NCI-H2196 (cell line): ENCODE measurements around the gene SLC12A6.

Experiments
- DNase-seq: peaks from one replicate; lab custom pipeline; 2025; ENCODE audit not compliant: unreplicated experiment; lab: John Stamatoyannopoulos, UW

The SLC12A6 gene

DNA sequence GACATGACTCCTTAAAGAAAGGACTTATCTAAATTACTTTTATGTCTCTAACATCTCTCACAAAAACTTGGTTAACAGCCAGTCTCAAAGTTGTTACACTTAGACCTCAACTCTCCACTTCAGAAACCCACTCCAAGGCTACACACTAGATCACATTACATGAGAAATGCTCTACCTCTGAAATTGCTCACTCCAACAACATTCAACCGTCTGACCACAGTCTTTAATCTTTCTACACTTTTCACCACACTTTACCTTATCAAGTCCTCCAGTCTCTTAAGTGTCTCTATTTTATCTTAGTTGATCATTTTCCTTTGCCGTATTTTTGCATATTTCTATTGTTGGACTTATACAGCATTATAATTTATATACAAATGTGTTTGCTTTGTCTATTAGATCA is 5.8 kb downstream of the SLC12A6 start:
- DNase-seq: no peak

DNA sequence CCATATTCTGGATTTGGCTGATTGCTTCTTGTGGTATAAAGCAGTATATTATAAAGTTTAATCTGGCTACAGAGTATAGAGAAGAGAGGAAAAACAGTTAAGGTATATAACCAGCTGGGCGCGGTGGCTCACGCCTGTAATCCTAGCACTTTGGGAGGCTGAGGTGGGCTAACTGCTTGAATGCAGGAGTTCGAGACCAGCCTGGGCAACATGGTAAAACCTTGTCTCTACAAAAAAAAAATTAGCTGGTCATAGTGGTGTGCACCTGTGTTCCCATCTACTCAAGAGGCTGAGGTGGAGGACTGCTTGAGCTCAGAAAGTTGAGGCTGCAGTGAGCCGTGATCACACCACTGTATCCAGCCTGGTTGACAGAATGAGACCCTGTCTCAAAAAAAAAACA is 7.3 kb downstream of the SLC12A6 start:
- DNase-seq: no peak

DNA sequence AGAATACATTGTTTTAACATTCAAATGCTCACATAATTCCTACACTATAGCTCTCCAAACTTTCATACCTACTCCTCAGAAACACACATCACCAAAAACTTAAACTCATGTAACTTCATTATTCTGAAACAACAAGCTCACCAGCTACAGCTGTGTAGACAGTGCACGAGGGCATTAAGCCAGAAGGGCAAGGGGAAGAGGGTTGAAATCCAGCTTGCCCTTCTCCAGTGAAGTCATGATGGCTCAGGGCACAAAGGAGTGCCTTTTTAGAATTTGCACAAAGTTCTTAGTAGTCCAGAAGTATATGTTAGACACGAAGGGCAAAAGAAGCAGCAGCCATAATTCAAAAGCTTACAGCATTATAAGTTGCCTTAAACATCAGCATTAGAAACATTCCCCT is 8.6 kb downstream of the SLC12A6 start:
- no peak for DNase-seq

DNA sequence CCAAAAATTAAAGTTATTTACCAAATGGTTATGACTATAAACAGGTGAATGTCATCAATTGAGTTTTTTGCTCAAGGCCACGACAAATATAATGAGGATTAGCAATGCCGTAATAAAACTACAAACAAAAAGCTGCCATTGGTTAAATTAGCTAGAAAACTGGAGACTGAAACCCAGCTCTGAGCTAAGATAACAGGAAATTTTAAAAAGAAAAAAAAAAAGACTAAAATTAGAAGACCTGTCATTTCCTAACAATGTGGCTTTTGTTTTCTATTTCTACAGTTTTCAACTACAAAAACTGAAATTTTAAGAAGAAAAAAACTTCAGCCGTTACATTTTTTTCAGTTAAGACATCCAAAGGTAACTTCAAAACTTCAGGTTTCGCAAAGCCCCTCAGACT is 9.7 kb downstream of the SLC12A6 start:
- DNase-seq: no peak

DNA sequence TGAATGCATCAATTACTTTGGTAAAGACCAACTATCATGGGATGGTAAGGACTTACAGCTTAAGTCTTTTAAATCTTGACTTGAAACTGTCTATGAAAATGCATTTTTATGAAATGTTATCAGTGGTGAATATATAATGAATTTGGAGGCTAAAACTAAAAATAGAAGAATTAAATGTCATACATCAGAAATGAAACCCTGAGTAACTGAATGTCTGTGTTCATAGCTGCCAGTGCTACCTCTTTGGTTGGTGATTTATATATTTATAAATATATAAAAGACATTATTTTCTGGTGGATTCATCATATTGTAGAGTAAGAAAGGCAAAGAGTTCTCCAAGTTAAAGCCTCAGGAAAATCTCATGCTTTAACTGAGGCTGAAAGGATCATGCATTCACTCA is 12.2 kb downstream of the SLC12A6 start:
- DNase-seq: no peak

DNA sequence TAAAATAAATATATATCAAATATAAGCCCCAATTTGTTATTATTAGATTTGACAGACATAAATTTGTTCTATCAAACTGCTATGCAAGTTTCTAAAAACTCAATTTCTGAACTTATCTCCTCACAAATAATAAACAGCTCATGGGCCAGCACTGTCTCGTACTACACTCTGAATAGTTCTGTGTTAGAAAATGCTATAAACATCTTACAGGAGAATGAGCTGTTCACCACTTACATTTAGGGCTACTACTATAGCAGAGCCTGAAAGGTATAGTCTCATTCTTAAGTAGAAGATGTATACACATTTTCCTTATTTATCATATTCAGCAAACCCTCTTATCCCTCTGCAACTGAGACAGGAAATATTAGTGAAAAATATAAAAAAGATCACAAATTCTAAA is 12.6 kb downstream of the SLC12A6 start:
- no peak for DNase-seq

DNA sequence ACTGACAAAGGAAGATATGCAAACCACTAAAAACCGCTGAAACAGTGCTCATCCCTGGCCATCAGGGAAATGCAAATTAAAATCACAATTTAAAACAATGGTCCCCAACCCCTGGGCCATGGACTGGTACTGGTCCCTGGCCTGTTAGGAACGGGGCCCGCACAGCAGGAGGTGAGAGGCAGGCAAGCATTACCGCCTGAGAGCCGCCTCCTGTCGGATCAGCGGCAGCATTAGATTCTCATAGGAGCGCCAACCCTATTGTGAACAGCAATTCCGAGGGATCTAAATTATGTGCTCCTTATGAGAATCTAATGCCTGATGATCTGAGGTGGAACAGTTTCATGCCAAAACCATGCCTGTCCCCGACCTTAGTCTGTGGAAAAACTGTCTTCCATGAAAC is 14.4 kb downstream of the SLC12A6 start:
- no peak for DNase-seq

DNA sequence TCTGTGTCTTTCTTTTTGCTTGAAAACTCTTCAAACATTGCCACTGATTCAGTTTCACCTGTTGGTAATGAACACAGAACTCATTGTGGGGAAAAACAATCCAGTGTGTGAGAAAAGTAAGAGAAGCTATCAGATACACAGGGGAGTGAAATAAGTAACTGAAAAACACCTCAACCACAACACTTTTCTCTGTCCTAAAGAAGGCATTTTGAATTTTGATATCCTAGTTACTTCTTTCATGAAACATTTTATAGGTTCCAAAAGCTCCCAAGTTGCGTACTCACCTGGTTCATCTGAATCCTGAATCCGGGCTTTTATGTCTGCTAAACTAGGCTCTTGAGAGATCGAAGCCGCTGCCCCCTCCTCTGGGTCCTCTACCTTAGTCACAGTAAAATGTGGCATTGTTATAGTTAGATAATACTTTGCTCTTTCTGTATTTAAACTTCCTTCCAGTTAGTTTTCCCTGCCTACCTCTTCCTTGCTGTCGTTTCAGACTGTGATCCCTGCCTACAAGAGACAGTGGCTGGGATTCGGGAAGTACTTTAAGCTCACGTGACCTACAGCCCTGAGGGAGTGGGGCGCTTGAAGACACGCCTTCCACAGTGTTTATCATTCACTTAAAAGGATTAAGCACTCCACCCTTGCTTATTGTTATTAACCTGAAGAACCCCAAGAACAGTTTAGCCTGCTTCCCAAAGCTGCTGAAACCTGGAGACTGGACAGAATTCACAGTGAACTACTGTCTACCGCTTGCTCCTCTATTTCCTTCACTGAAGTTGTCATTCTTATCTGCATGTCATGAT is 19.1 kb downstream of the SLC12A6 start:
- peak; percentile 9 for DNase-seq

DNA sequence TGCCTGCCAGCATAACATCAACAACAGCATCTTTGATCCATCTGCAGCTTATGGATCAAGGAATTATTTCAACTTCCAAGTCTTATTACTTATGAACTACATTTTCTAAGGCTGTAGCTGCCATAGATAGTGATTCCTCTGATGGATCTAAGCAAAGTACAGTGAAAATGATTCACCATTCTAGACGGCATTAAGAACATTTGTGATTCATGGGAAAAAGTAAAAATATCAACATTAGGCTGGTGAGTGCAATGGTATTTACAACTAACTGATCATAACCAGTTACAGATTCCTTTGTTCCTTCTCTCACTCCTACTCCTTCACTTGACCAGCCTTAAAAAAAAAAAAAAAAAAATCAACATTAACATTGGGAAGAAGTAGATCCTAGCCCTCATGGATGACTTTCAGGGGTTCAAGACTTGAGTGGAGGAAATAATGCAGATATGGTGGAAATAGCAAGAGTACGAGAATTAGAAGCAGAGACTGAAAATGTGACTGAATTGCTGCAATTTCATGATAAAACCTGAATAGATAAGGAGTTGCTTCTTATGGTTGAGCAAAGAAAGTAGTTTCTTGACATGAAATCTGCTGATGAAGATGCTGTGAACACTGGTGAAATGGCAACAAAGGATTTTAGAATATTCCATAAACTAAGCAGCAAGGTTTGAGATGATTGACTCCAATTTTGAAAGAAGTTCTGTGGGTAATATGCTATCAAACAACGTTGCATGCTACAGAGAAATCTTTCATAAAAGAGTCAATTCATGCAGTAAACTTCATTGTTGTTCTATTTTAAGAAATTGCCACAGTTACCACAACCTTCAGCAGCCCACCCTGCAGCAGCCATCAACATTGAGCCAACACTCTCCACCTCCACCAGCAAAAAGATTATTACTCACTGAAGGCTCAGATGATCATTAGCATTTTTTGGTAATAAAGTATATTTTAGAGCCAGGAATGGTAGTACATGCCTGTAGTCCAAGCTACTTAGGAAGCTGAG is 22.8 kb downstream of the SLC12A6 start:
- no peak for DNase-seq

DNA sequence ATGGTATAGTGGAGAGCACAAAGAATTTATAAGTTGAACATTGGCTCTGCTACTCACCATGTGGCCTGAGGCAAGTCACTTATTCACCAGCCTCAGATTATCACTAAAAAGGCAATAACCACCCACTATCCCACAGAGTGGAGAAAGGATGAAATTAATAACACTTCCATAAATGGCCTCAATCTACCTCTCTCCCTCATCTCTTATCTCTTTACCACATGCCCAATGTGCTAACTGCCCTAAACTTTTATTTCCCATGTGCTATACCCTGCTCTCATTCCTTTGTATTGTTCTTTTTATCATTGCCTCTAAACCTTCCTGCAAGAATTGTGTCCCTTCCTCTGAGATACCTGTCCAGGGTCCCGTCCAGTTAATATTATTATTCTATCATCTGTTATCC is 26.0 kb downstream of the SLC12A6 start:
- no peak for DNase-seq

DNA sequence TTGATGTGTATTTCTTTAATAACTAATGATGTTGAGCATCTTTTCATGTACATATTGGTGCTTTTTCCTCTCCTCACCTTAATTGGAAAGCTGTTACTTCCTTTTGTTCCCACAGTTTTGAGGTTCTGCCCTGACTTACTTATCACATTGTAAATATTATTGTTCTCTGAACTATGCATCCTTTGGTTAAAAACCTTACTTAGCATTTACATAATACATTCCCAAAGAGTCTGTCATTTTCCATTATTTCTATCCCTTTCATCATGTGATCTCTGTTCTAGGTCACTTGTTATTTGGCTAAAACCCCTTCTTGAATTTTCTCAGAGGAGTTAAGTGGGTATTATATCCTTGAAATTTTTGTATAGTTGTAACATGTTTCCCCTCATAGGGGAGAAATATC is 33.0 kb downstream of the SLC12A6 start:
- no peak for DNase-seq

DNA sequence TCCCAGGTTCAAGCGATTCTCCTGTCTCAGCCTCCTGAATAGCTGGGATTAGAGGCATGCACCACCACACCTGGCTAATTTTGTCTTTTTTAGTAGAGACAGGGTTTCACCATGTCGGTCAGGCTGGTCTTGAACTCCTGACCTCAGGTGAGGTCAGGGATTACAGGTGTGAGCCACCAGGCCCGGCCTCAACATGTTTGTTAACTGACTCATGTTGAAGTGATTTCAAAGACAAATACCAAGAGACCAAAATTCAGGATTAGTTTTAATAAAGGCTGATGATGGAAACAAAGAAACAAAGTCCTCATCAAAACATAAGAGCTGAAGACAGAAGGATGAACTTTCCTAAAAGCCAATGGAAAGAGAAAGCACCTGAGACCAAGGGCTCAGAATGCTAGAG is 36.5 kb downstream of the SLC12A6 start:
- DNase-seq: no peak

DNA sequence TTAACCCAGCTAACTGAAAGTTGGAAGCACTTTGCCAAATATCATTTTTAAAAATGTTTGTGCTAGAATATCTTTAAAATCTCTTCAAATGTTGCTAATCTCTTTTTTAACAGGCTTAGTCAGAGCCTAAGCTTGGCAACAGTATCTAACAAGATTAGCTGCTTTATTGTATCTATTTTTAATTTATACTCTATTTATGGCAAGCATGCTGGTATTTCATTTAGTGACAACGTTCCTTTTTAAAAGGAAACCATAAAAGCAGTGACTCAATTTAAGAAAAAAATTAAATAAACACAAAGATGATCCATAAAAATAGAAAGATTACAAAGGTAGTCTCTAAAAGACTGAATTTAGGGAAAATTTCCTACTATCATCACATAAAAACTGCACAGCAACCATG is 40.5 kb downstream of the SLC12A6 start:
- no peak for DNase-seq

DNA sequence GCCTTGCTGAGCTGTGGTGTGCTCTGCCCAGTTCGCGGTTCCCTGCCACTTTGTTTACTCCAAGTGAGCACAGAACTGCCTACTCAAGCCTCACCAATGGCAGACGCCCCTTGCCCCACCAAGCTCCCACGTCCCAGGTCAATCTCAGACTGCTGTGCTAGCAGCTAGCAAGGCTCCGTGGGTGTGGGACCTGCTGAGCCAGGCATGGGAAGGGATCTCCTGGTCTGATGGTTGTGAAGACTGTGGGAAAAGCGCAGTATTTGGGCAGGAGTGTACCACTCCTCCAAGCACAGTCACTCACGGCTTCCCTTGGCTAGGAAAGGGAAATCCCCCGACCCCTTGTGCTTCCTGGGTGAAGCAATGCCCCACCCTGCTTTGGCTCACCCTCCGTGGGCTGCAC is 45.0 kb downstream of the SLC12A6 start:
- DNase-seq: no peak

DNA sequence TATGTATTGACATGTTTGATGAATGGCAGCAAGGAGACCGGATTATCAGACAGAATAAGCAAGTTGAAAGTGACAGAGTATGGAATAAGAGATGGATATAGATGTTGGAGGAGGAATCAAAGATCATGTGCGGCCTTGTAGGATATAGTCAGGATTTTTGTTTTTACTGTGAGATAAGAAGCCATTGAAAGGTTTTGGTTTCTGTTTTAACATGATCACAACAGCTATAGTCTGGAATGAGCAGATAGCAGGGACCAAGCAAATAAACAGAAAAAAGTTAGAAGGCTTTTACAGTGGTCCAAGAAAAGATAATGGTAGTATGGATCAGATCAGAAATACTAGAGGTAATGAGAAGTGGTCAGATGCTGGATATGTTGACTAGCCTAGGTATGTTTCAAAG is 52.6 kb downstream of the SLC12A6 start:
- no peak for DNase-seq

DNA sequence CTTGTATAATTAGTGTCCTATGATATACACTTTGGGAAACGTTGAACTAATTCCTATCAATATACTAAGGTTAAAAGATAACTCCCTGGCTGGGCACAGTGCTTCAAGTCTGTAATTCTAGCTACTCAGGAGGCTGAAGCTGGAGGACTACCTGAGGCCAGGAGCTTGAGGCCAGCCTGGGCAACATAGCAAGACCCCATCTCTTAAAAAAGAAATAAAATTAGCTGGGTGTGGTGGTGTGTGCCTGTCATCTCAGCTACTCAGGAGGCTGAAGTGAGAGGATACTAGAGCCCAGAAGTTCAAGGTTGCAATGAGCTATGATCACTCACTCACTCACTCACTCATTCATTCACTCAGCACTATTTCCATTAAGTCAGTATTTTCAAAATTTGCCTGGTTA is 55.2 kb downstream of the SLC12A6 start:
- no peak for DNase-seq

DNA sequence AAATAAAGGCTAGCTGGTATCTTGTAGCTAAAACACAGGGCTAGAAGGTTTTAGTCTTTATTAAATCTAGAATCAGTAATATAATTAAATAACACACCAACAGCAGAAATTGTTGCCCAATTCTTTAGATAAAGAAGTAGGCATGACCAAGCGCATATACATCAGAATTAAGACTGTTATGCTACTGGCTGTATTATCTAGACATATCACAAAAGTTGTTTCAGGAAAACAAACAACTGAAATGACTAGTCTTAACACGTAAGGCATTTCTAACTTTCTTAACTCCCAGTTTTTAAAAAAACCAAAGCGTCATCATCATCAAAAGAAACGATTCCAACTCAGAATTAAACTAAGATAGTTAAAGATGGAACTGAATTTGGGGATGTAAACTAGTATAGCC is 57.4 kb downstream of the SLC12A6 start:
- DNase-seq: no peak

DNA sequence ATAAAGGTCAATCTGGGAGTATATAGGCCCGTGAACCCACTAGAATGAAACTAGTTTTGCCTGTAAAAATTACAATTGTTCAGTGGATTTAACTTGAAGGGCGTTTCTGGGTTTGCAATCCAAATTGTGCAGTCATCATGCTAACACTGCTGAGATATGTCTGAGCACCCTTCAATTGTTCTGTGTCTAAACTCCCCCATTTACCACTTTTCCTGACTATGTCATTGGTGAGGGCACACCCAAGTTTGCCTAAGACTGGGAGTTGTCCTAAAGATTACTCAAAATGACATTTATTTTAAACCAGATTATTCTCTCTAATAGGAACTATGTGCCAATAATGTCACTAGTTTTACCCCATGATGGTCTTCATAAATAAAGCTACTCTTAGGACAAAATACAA is 58.2 kb downstream of the SLC12A6 start:
- DNase-seq: no peak

DNA sequence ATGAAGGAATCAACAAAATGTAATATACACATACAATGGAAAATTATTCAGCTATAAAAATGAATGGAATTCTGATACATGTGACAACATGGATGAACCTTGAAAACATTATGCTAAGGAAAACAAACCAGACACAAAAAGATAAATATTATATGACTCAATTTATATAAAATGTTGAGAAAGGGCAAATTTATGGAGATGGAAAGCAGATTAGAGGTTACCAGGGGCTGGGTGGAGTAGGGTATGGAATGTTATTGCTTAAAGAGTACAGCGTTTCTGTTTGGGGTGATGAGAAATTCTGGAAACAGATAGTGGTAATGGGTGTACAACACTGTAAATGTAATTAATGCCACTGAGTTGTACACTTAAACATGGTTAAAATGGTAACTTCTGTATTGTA is 61.9 kb downstream of the SLC12A6 start:
- no peak for DNase-seq

DNA sequence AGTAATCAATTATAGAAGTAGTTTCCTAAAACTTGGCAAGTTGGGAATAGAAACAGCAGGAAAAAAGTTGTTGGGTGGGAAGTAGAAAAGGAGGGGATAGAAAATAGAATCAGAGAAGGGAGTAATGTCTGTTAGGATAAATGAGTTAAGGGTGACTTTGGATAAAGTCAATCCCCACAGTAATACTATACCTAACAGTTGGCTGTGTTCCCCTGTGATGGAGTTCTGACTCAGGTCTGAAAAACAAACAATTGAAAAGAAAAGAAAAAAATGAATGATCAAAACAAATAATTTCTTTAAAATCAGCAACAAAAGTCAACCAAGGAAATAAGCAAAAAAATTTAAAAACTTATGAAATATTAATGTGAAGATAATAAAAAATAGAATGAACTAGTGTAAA is 62.4 kb downstream of the SLC12A6 start:
- no peak for DNase-seq

DNA sequence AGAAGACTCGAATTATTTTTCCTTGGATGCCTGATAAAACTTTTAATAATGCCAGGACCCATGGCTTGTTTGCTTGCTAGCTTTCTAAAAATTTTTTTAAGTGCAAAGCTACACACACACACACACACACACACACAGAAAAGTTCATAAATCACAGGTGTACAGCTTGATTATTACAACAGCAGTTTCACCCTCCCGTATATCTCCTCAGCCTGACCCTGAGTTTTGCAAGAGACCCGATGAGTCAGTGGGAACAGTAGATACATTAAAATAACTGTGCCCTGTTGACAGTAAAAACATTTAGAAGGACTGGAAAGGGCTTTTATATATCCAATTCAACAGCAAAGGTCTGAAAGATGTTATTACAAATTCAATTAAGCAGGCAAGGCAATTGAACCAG is 66.1 kb downstream of the SLC12A6 start:
- DNase-seq: no peak

DNA sequence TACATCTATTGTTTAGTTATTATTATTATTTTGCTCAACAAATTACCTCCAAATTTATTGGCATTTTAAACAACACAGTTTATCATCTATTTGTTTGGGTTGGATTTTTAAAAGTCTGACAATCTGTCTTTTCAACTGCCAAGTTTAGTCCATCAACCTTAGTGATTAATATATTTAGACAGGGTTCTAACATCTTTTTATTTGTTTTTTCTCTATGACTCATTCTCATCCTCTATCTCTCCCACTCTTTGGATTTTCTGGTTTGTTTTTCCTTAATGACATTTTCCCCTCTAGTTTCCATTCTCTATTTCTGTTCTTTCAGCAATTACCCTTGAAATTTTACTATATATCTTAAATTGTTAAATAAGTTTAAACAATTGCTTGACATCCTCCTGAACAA is 70.8 kb downstream of the SLC12A6 start:
- no peak for DNase-seq
